Ovary (tissue), 3 donors: ENCODE results near the gene CKAP5.

Source experiments
- CTCF ChIP-seq, 3 donors: fragments of 450-650 bp in 2 of 3; fragments of 200-600 bp in 1 of 3; IDR thresholded peaks; one replicate each; pipeline versions ENCODE4 v1.5.1 to v1.8.0; 2016 to 2022; ENCODE audit warnings: antibody characterized with exemption in 3 of 3, mild to moderate bottlenecking in 1 of 3
- EP300 ChIP-seq: sonication (generic); formaldehyde crosslinking; IDR thresholded peaks from one replicate; pipeline ENCODE4 v1.6.1; 2017; ENCODE audit warnings: antibody characterized with exemption
- POLR2A ChIP-seq: fragments of 450-650 bp; IDR thresholded peaks from one replicate; pipeline ENCODE4 v1.6.1; 2017; ENCODE audit warnings: antibody characterized with exemption, mild to moderate bottlenecking, moderate library complexity
- donor health status: DM: no; HTN: no; CAD: no.

GRCh38 chr11:46889251-46889650, 43.2 kb upstream of the CKAP5 start:
- TF ChIP-seq CTCF (IDR thresholded peaks at IDR 0.05) (no peak), POLR2A (no peak), EP300 (no peak)
